GM12878 (cell line): Measurements from ENCODE around the gene BLCAP.

Source experiments
- BRCA1 ChIP-seq: IDR thresholded peaks from 2 replicates; pipeline ENCODE4 v1.6.1; 2011; ENCODE audit warnings: low read depth, low read length, improper control_type of control experiment
- CEBPB ChIP-seq, 2 experiments: fragments of 150-350 bp in 1 of 2; IDR thresholded peaks; 2 replicates each; pipeline ENCODE4 v1.6.1; 2012 to 2014; ENCODE audit warnings: low read depth in 2 of 2, low read length in 2 of 2, borderline replicate concordance in 1 of 2, inconsistent platforms in 1 of 2
- EZH2 ChIP-seq: IDR thresholded peaks from 2 replicates; pipeline ENCODE4 v1.6.1; 2012; ENCODE audit warnings: low read depth, mild to moderate bottlenecking, control low read depth, inconsistent platforms, low read length, borderline replicate concordance; ENCODE audit not compliant: control insufficient read depth
- KAT2A ChIP-seq: conservative IDR thresholded peaks from 2 replicates; pipeline ENCODE4 v1.6.1; 2011; ENCODE audit warnings: low read depth, low read length; ENCODE audit not compliant: control insufficient read depth
- MLLT1 ChIP-seq: fragments of 450-650 bp; IDR thresholded peaks from 2 replicates; pipeline ENCODE4 v1.6.1; 2016; ENCODE audit warnings: mild to moderate bottlenecking
- PKNOX1 ChIP-seq: fragments of 450-650 bp; IDR thresholded peaks from 2 replicates; pipeline ENCODE4 v1.6.1; 2016; ENCODE audit warnings: mild to moderate bottlenecking
- POLR2A ChIP-seq: IDR thresholded peaks from 2 replicates; pipeline ENCODE4 v1.6.1; 2011; ENCODE audit warnings: low read depth, mild to moderate bottlenecking, low read length
- RAD21 ChIP-seq: IDR thresholded peaks from 2 replicates; pipeline ENCODE4 v1.6.1; 2011; ENCODE audit warnings: mild to moderate bottlenecking, low read depth, low read length, moderate library complexity; ENCODE audit not compliant: insufficient read depth
- RBBP5 ChIP-seq: fragments of 200-600 bp; sonication (generic); conservative IDR thresholded peaks from 2 replicates; pipeline ENCODE4 v1.6.1; 2016
- SREBF2 ChIP-seq: IDR thresholded peaks from 2 replicates; pipeline ENCODE4 v1.6.1; 2012; ENCODE audit warnings: mild to moderate bottlenecking, low read length
- SUPT20H ChIP-seq: IDR thresholded peaks from 2 replicates; pipeline ENCODE4 v1.6.1; 2011; ENCODE audit warnings: low read depth, mild to moderate bottlenecking, low read length, moderate library complexity, borderline replicate concordance; ENCODE audit not compliant: control insufficient read depth
- TF ChIP-seq, protein P1 (sequence below), 3 experiments: IDR thresholded peaks in 2 of 3; conservative IDR thresholded peaks in 1 of 3; 2 replicates each; pipeline ENCODE4 v1.5.1; 2011; ENCODE audit warnings: low read depth in 3 of 3, low read length in 3 of 3, mild to moderate bottlenecking in 3 of 3, control low read depth in 2 of 3, moderate library complexity in 2 of 3, inconsistent platforms in 1 of 3, mixed read lengths in 1 of 3; ENCODE audit not compliant: control insufficient read depth in 2 of 3, insufficient read depth in 1 of 3; ENCODE audit errors: extremely low read depth in 1 of 3
- TF ChIP-seq, protein P2 (sequence below): IDR thresholded peaks from 2 replicates; pipeline ENCODE4 v1.6.1; 2012; ENCODE audit warnings: low read depth, low read length, improper control_type of control experiment

DNA sequence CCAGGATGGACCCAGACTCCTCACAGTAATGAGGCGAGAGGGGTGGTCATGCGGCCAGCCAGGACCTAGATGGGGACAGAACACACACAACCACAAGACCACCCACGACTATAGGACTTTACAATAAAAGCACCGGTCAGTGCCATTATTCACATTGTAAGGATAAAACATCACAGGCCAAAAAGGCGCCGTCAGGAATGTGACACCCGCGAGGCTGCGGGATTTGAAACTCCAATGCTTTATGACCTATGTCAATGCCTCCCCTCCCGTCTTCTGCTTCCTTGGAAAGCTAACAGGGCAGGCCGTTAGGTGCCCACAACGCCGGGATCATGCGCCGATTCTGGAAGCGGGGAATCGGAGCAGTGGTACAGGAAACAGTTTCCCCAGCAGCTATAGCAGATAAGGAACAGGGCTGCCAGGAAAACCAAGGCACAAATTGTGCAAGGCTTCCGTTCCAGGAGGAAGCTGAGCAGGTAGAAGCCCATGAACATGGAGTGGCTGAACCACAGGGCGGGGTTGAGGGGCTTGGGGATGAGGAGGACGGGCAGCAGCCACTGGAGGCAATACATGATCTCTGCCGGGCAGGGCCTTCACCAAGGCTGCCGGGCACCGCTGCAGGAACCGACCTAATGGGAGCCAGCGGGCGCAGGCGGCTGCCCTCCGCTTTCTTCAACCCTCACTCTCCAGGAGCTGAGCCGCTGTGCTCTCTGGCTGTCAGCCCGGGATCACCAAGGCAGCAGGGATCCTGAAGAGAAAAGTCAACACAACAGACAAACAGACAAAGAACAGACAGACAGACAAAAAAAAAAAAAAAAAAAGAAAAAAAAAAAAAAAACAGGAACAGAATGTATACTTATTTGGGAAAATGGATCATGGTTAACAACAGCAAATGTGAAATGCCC is 8.8 kb downstream of the BLCAP start:
- TF ChIP-seq CEBPB (IDR thresholded peaks at IDR 0.05; ENCODE audit: borderline replicate concordance in 1 of 2, low read depth in 2 of 2, low read length in 2 of 2) (no peak), POLR2A (no peak), SREBF2 (no peak), RAD21 (no peak), RBBP5 (no peak), KAT2A (no peak), SUPT20H (no peak), PKNOX1 (no peak), MLLT1 (no peak), EZH2 (no peak), BRCA1 (no peak)
- TF ChIP-seq, protein P1, sequence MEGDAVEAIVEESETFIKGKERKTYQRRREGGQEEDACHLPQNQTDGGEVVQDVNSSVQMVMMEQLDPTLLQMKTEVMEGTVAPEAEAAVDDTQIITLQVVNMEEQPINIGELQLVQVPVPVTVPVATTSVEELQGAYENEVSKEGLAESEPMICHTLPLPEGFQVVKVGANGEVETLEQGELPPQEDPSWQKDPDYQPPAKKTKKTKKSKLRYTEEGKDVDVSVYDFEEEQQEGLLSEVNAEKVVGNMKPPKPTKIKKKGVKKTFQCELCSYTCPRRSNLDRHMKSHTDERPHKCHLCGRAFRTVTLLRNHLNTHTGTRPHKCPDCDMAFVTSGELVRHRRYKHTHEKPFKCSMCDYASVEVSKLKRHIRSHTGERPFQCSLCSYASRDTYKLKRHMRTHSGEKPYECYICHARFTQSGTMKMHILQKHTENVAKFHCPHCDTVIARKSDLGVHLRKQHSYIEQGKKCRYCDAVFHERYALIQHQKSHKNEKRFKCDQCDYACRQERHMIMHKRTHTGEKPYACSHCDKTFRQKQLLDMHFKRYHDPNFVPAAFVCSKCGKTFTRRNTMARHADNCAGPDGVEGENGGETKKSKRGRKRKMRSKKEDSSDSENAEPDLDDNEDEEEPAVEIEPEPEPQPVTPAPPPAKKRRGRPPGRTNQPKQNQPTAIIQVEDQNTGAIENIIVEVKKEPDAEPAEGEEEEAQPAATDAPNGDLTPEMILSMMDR (IDR thresholded peaks at IDR 0.05 in 2 of 3, conservative IDR thresholded peaks at IDR 0.05 in 1 of 3; ENCODE audit: control insufficient read depth in 2 of 3, extremely low read depth in 1 of 3, insufficient read depth in 1 of 3, low read depth in 3 of 3, low read length in 3 of 3), result no peak
- TF ChIP-seq, protein P2, sequence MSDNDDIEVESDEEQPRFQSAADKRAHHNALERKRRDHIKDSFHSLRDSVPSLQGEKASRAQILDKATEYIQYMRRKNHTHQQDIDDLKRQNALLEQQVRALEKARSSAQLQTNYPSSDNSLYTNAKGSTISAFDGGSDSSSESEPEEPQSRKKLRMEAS, result no peak
